IPS-15b (cell line): ENCODE measurements around the gene HEBP2.

Experiments used
- H3K27me3 ChIP-seq: one replicate; pipeline ENCODE4 v1.6.1; 2013; ENCODE audit warnings: low read length; ENCODE audit not compliant: control insufficient read depth, insufficient read depth
- H3K36me3 ChIP-seq: one replicate; pipeline ENCODE4 v1.6.1; 2013; ENCODE audit warnings: low read length; ENCODE audit not compliant: control insufficient read depth, insufficient read depth
- H3K4me1 ChIP-seq: one replicate; pipeline ENCODE4 v1.6.1; 2013; ENCODE audit warnings: mild to moderate bottlenecking, low read length; ENCODE audit not compliant: control insufficient read depth, insufficient read depth
- H3K4me3 ChIP-seq: one replicate; pipeline ENCODE4 v1.5.1; 2013; ENCODE audit warnings: low read depth, low read length
- H3K9ac ChIP-seq: one replicate; pipeline ENCODE4 v1.6.1; 2013; ENCODE audit warnings: low read depth, mild to moderate bottlenecking, low read length
- H3K9me3 ChIP-seq: one replicate; pipeline ENCODE4 v1.6.1; 2013; ENCODE audit warnings: mild to moderate bottlenecking, low read length; ENCODE audit not compliant: control insufficient read depth, insufficient read depth

Gene HEBP2

DNA sequence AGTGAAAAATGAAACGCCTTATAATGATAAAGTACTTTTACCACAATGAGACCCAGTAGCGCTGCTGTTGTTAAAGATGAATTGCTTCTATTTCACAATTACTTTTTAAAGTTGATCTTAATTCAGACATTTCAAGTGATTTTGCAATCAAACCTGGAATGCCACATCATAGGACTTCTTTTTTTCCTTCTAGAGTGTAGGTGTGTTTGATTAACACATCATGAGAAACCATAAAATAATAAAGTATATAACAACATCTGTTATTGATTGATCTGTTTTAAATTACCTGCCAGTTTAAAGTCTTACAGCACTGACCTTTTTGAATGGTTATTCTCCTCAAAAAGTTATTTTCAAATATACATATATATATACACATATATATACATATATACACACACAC lies 38.6 kb downstream of the HEBP2 start:
- no peaks in the 10 kb centered on the region for H3K36me3 ChIP-seq
- H3K4me3 ChIP-seq = no peak overlapping the region
- no peaks in the 10 kb centered on the region for H3K9me3 ChIP-seq
- H3K27me3 ChIP-seq = no peaks in the 10 kb centered on the region
- H3K4me1 ChIP-seq = no peaks in the 10 kb centered on the region
- H3K9ac ChIP-seq = no peak overlapping the region

DNA sequence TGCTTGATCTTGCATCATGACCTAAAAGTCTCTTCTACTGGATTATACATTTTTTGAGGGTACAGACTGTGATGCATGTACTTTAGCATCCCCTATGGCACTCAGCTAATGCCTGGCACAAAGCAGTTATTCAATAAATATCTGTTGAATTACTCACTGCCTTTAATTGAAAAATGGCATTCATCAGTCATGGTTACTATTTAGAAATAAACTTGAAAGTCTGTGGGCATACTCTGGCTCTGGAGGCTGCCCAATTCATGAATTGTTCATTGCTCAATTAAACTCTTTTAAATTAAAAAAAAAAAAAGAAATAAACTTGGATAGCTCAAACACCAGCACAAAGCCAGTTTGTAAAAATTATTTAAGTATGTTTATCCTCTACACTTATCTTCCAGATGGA lies 40.0 kb downstream of the HEBP2 start:
- Histone ChIP-seq H3K4me1 (no peaks in the 10 kb centered on the region), H3K9me3 (no peaks in the 10 kb centered on the region), H3K4me3 (no peak overlapping the region), H3K9ac (no peak overlapping the region), H3K36me3 (no peaks in the 10 kb centered on the region), H3K27me3 (no peaks in the 10 kb centered on the region)

DNA sequence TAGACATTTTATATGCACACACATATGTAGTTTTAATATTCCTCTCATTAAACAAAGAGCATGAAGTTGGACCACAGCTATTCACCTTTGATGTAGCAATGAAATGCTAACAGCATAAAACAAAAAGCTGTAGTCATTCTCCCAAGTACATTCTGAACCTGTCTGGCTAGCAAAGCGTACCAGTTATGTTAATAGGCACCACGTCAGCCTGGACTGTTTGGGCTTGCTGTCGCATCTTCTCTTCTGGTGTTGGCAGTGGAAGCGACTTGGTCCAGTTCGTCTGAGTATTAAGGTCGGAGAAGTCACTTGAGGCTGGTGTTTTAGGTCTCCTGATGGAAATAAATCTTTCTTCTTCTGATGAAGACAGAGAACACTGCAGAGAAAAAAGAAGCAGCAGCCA lies 42.8 kb downstream of the HEBP2 start:
- Histone ChIP-seq H3K27me3 (no peaks in the 10 kb centered on the region), H3K4me3 (no peak overlapping the region), H3K4me1 (peaks cover 3% of the 10 kb centered on the region), H3K36me3 (no peaks in the 10 kb centered on the region), H3K9ac (no peak overlapping the region), H3K9me3 (no peaks in the 10 kb centered on the region)

DNA sequence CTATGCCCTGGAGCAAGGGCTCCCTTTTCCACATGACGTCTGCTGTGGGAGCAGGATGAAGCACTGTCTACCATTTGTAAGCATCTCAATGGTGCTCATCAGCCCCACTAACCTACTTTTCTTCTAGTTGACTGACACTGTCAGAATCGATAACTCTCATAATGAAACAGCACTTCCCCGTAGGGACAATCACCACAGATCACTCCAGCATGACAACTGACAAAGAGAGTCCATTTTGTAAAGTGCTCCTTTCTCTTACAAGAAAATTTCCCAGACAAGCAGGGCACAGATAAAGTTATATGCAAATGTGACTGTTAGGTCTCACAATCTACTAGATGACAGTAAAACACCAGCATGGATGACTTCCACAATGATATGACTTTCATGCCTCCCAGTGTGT lies 46.4 kb downstream of the HEBP2 start:
- Histone ChIP-seq H3K4me1 (peaks cover 3% of the 10 kb centered on the region), H3K9ac (no peak overlapping the region), H3K4me3 (no peak overlapping the region), H3K36me3 (no peaks in the 10 kb centered on the region), H3K9me3 (no peaks in the 10 kb centered on the region), H3K27me3 (no peaks in the 10 kb centered on the region)

DNA sequence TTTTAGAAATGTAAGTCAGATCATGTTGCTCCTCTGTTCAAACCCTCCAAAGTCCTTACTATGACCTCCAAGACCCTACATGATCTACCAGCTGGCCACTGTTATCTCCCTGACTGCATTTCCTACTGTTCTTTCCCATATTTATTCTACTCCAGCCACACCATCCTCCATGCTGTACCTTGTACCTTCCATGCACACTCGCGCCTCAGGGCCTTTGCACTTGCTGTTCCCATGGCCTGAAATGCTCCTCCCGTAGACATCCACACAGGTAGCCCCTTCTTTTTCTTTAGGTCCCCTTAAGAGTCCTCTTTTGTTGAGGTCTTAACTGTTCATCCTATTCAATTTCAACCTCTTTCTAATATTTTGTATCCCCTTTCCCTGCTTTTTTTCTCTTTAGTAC lies 47.0 kb downstream of the HEBP2 start:
- Histone ChIP-seq H3K4me3 (no peak overlapping the region), H3K4me1 (peaks cover 7% of the 10 kb centered on the region), H3K27me3 (no peaks in the 10 kb centered on the region), H3K9ac (no peak overlapping the region), H3K9me3 (no peaks in the 10 kb centered on the region), H3K36me3 (no peaks in the 10 kb centered on the region)

DNA sequence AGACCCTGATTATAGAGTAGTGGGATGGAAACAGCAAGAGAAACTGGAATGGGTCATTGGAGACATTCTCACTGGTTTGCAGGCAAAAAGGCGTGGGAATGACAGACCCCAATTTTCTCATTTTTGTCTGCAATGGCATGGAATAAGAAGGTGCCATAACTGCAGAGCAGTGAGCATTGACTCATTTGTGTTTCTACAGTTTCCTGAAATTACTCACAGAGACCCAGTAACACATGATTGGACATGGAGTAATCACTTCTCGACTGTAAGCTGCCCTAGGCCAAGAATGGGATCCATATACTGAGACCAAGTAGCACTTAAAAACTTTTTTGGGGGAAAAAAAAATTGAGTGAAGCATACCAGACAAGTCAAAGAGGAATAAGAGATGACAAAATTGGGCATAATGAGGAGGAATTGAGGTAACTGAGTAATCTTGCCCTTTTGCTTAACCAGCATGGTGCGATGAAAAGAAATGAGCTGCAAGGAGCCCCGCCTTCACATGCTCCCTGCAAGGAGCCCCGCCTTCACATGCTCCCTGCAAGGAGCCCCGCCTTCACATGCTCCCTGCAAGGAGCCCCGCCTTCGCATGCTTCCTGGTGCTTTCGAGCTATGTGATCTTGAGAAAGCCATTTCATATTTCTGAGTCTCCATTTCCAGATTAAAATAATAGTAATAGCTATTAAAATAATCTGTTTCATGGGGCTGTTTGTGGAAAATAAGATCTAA lies 51.1 kb downstream of the HEBP2 start:
- no peak overlapping the region for H3K9ac ChIP-seq
- H3K4me3 ChIP-seq = no peak overlapping the region
- H3K9me3 ChIP-seq = no peaks in the 10 kb centered on the region
- no peaks in the 10 kb centered on the region for H3K27me3 ChIP-seq
- no peaks in the 10 kb centered on the region for H3K36me3 ChIP-seq
- H3K4me1 ChIP-seq = peaks cover 7% of the 10 kb centered on the region

DNA sequence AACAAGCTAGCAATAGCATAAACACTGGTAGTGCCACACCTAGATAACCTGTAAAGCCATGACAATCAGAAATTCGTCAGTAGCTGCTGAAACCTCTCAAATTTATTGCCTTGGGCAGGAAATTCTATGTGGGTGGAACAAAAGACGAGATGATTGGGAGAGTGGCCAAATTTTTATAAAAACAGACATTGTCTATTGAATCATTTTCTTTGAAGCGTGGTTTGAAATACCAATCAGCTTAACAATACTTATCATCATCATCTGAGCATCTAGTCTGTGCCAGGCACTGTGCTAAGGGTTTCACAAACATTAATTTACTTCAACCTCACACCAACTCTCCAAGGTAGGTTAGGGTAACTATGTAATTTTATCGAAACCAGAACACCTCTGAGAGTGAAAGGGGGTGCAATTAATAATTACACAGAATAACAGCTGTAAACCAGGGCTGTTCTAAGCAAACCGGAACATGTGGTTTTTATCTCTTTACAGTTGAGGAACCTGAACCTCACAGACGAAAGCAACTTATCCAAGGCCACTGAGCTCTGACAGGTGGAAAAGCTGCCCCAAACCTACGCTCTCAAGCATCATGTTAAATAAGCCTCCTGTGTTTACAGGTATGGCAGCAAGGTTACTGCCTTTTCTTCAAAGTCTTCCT lies 51.9 kb downstream of the HEBP2 start:
- Histone ChIP-seq H3K4me3 (no peak overlapping the region), H3K36me3 (no peaks in the 10 kb centered on the region), H3K9ac (no peak overlapping the region), H3K9me3 (no peaks in the 10 kb centered on the region), H3K27me3 (no peaks in the 10 kb centered on the region), H3K4me1 (peaks cover 4% of the 10 kb centered on the region)

GRCh38 chr6:138456401-138456790 lies 52.4 kb downstream of the HEBP2 start:
- Histone ChIP-seq H3K27me3 (no peaks in the 10 kb centered on the region), H3K36me3 (no peaks in the 10 kb centered on the region), H3K9me3 (no peaks in the 10 kb centered on the region), H3K4me3 (no peak overlapping the region), H3K4me1 (peaks cover 4% of the 10 kb centered on the region), H3K9ac (no peak overlapping the region)

DNA sequence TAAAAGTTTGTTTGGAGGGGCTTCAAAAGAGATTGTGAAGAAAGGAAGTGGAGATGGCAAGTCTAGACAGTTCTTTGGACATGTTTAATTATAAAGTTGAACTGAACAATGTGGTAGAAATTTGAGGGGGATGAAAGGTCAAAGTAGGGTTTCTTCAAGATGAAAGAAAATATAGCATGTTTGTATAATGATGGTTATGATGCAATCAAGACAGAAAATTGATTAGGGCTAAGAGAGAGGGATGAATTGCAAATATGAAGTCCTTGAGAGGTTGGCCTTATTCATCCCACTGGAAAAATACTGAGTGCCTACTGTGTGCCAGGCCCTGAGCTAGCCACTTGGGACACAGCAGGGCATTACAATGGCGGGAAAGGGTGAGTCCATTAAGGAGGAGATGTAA lies 57.6 kb downstream of the HEBP2 start:
- Histone ChIP-seq H3K27me3 (no peaks in the 10 kb centered on the region), H3K4me1 (no peaks in the 10 kb centered on the region), H3K9me3 (no peaks in the 10 kb centered on the region), H3K4me3 (no peak overlapping the region), H3K9ac (no peak overlapping the region), H3K36me3 (peaks cover 6% of the 10 kb centered on the region)

DNA sequence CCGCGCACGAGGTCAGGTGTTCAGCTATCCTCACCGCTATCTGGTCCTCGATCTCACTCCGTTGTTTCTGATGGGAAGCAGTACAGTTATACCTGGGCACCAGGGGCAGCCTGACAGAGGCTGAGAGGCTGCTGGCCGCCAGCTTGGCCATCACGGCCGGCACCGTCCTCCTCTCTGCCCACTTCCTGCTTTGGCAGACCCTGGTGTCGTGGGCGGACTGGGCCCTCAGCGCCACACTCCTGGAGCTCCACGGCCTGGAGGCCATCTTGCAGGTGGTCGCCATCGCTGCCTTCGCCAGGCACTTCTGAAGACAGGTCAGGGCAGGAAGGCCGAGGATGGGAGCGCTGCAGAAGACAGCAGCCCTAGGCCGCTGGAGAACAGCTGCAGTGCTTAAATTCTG lies 60.1 kb downstream of the HEBP2 start:
- H3K4me1 ChIP-seq = no peaks in the 10 kb centered on the region
- no peak overlapping the region for H3K4me3 ChIP-seq
- no peaks in the 10 kb centered on the region for H3K9me3 ChIP-seq
- H3K9ac ChIP-seq = no peak overlapping the region
- H3K36me3 ChIP-seq = peaks cover 6% of the 10 kb centered on the region
- no peaks in the 10 kb centered on the region for H3K27me3 ChIP-seq

DNA sequence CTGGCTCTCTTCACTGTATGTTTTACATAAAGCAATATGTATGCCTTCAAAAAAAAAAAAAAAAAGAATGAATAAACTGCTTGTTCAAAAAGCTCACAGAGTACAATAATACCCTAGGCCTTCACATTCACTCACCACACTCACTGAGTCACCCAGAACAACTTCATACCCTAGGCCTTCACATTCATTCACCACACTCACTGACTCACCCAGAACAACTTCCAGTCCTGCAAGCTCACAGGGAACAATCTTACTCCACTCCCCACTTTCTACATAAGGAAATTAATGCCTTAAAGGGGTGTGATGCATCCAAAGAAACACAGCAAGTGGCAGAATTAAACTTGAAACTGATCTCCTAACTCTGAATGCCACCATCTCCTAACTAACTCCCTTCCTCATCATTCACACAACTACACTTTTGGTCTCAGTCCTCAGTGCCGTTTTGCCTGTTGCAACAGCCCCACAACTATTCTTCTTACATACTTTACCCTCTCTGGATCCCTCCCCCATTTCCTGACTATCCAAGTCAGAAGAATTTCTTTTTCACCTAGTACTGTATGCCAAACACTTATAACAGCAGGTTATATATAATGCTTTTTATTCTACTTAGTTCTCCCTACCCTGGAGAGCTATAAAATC lies 61.1 kb downstream of the HEBP2 start:
- Histone ChIP-seq H3K4me1 (no peaks in the 10 kb centered on the region), H3K36me3 (peaks cover 9% of the 10 kb centered on the region), H3K27me3 (no peaks in the 10 kb centered on the region), H3K9ac (no peak overlapping the region), H3K4me3 (no peak overlapping the region), H3K9me3 (no peaks in the 10 kb centered on the region)

DNA sequence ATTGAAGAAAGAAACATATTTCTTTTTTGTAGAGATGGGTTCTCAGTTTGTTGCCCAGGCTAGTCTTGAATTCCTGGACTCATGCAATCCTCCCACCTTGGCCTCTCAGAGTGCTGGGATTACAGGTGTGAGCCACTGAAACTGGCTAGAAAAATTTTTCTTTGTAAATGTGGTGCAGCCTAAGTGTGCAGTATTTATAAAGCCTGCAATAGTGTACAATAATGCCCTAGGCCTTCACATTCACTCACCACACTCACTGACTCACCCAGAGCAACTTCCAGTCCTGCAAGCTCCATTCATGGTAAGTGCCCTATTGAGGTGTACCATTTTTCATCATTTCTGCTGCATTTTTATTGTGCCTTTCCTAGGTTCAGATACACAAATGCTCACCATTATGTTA lies 63.9 kb downstream of the HEBP2 start:
- H3K9ac ChIP-seq = no peak overlapping the region
- no peaks in the 10 kb centered on the region for H3K9me3 ChIP-seq
- H3K4me3 ChIP-seq = no peak overlapping the region
- no peaks in the 10 kb centered on the region for H3K4me1 ChIP-seq
- H3K27me3 ChIP-seq = no peaks in the 10 kb centered on the region
- peaks cover 9% of the 10 kb centered on the region for H3K36me3 ChIP-seq
